Activated naive CD4-positive, alpha-beta T cell treated with anti-CD3 and anti-CD28 coated beads for 36 hours (primary cell): ENCODE measurements around the gene LRRC37A. TPM values are rescaled to one million over a fixed set of nuclear protein-coding genes. Genes with fewer than 3 reads are reported as not detected.
A peak's percentile ranks its signal among the peaks of the same experiment; 100 is the strongest.
"Not testable (repeated sequence)": the region's sequence is repeated elsewhere in the genome, so short reads cannot be mapped to it uniquely, and the experiment has no call there.

ENCODE experiments used
- CTCF ChIA-PET: fragments of 350-600 bp; sonication (Branson Sonifier 250); formaldehyde crosslinking; loops from one replicate; lab custom pipeline; 2021; ENCODE audit warnings: antibody characterized with exemption; lab: Charles Lee
- DNase-seq: peaks from one replicate; pipeline ENCODE4 v3.0.0-alpha.2; 2020
- H3K27ac Mint-ChIP-seq: one replicate; pipeline ENCODE4 v1.8.0; 2021; ENCODE audit warnings: mild to moderate bottlenecking, mixed read lengths
- H3K27me3 Mint-ChIP-seq: one replicate; pipeline ENCODE4 v1.8.0; 2021; ENCODE audit warnings: low read depth, mixed read lengths
- H3K36me3 Mint-ChIP-seq: one replicate; pipeline ENCODE4 v1.8.0; 2021; ENCODE audit warnings: low read depth, mixed read lengths
- H3K4me1 Mint-ChIP-seq: one replicate; pipeline ENCODE4 v1.8.0; 2021; ENCODE audit warnings: low read depth, mixed read lengths
- H3K4me3 Mint-ChIP-seq: one replicate; pipeline ENCODE4 v1.8.0; 2021; ENCODE audit warnings: mild to moderate bottlenecking, moderate library complexity, mixed read lengths
- H3K9me3 Mint-ChIP-seq: one replicate; pipeline ENCODE4 v1.8.0; 2021; ENCODE audit warnings: mixed read lengths
- intact Hi-C: fragments of 100-400 bp; cut with micrococcal nuclease; formaldehyde crosslinking; loops from one replicate; pipeline ENCODE4 v1.15.1; 2023
- total RNA-seq, 2 experiments: library from RNA; stranded (reverse); gene quantifications; one replicate each; pipeline ENCODE4 v1.2.3, GENCODE V29; 2021

Gene LRRC37A
- total RNA-seq, result 1 to 10 TPM; 2.4 to 3.5 TPM

GRCh38 chr17:46294831-46295230 is at the start of gene LRRC37A:
TSS of gene LRRC37A (plus strand) at chr17:46295131. CDS start at chr17:46295134, 3 bp downstream.
- H3K9me3 Mint-ChIP-seq, DNase-seq, H3K36me3 Mint-ChIP-seq, H3K27ac Mint-ChIP-seq, H3K27me3 Mint-ChIP-seq, H3K4me1 Mint-ChIP-seq, H3K4me3 Mint-ChIP-seq, intact Hi-C loops, CTCF ChIA-PET: not testable (repeated sequence)

DNA sequence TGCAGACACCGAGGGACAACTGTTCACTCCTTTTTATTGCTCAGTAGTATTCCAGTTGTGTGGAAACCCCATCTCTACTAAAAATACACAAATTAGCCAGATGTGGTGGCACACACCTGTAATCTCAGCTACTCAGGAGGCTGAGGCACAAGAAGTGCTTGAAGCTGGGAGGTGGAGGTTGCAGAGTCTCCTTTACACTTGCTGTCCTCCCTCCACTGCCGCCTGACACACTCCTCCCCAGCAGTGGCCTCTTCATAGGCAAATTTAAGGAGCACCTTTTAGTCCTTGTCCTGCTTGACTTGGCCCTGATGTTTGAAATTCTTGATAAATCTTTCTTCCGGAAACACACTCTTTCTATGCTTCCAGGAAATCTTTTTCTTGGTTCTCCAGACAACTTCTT is 45.8 kb upstream of the LRRC37A start:
- H3K4me1 Mint-ChIP-seq, DNase-seq, CTCF ChIA-PET, H3K4me3 Mint-ChIP-seq, H3K27ac Mint-ChIP-seq, intact Hi-C loops, H3K9me3 Mint-ChIP-seq, H3K36me3 Mint-ChIP-seq, H3K27me3 Mint-ChIP-seq: not testable (repeated sequence)

GRCh38 chr17:46252804-46253203 is 42.1 kb upstream of the LRRC37A start:
- H3K27me3 Mint-ChIP-seq, intact Hi-C loops, H3K4me3 Mint-ChIP-seq, H3K27ac Mint-ChIP-seq, H3K36me3 Mint-ChIP-seq, DNase-seq, H3K9me3 Mint-ChIP-seq, H3K4me1 Mint-ChIP-seq, CTCF ChIA-PET: not testable (repeated sequence)

- intact Hi-C loops, H3K4me3 Mint-ChIP-seq, H3K36me3 Mint-ChIP-seq, H3K9me3 Mint-ChIP-seq, H3K27me3 Mint-ChIP-seq, H3K4me1 Mint-ChIP-seq, H3K27ac Mint-ChIP-seq: not testable (repeated sequence)
- peak; percentile 94 for DNase-seq
- CTCF ChIA-PET, result interaction anchor here (0.6 kb wide), 1 partner anchor 661 kb away, joined by 4 read pairs; no protein-coding TSS in a partner anchor
Measured at GRCh38 chr17:46253722-46254121, 41.2 kb upstream of the LRRC37A start.

GRCh38 chr17:46254215-46254614 is 40.7 kb upstream of the LRRC37A start:
- DNase-seq, H3K9me3 Mint-ChIP-seq, H3K4me1 Mint-ChIP-seq, H3K4me3 Mint-ChIP-seq, H3K27me3 Mint-ChIP-seq, H3K36me3 Mint-ChIP-seq, H3K27ac Mint-ChIP-seq, intact Hi-C loops: not testable (repeated sequence)
- CTCF ChIA-PET, result interaction anchor here (0.6 kb wide), 1 partner anchor 661 kb away, joined by 4 read pairs; no protein-coding TSS in a partner anchor

- CTCF ChIA-PET, result interaction anchor here (0.7 kb wide), 1 partner anchor 211 kb away, joined by 4 read pairs; no protein-coding TSS in a partner anchor
- H3K36me3 Mint-ChIP-seq, H3K4me3 Mint-ChIP-seq, intact Hi-C loops, DNase-seq, H3K4me1 Mint-ChIP-seq, H3K27me3 Mint-ChIP-seq, H3K9me3 Mint-ChIP-seq, H3K27ac Mint-ChIP-seq: not testable (repeated sequence)
Measured at GRCh38 chr17:46256369-46256768, 38.6 kb upstream of the LRRC37A start.

DNA sequence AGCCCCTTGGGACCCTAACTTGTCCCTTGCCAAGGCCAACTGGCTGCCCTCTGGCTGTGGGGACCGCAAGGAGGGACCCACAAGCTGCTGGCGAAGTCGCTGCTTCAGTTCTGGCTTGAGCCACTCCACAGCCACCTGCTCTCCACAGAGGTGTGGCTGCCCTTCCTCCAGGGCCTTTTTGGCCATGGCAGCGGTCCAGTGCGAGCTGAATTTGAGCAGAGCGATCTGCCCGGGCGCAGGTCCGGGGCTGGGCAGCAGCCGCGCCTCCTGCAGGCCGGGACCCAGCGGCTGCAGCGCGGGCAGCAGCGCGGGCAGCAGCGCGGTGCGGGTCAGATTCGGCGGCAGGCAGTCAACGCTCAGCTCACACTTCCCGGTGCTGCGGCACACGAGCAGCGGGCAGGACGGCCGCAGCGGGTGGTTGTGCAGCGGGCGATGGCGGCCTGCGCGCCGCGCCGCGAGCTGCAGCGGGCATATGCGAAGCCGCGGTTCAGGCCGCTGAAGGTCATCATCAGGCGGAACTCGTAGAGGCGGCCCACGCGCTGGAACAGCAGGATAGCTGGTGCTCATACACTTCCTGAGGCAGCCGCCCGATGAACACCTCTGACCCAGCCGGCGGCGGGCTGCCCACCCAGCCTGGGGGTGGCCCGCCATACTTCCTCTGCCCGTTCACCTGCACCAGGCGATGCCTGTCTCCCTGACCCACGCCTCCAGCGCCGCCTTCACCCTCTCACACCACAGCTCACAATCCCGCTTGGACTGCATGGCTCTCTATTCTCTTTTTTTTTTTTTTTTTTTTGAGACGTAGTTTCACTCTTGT is 34.9 kb upstream of the LRRC37A start:
- DNase-seq, CTCF ChIA-PET, intact Hi-C loops: not testable (repeated sequence)

GRCh38 chr17:46262271-46262670 is 32.7 kb upstream of the LRRC37A start:
- H3K36me3 Mint-ChIP-seq, result no peaks in the 10 kb centered on the region
- no peak overlapping the region for H3K27ac Mint-ChIP-seq
- intact Hi-C loops, result no loop called here
- peaks cover 14% of the 10 kb centered on the region for H3K27me3 Mint-ChIP-seq
- H3K4me3 Mint-ChIP-seq, result no peak overlapping the region
- CTCF ChIA-PET, result interaction anchor here (0.5 to 0.7 kb wide), 2 partner anchors 10 to 673 kb away, joined by 3 read pairs; no protein-coding TSS in a partner anchor
- H3K9me3 Mint-ChIP-seq, result no peaks in the 10 kb centered on the region
- peaks cover 27% of the 10 kb centered on the region for H3K4me1 Mint-ChIP-seq
- DNase-seq, result no peak

More for the DNA sequence above, 34.9 kb upstream of the LRRC37A start:
- not testable (repeated sequence) for H3K9me3 Mint-ChIP-seq, H3K27me3 Mint-ChIP-seq, H3K27ac Mint-ChIP-seq, H3K36me3 Mint-ChIP-seq
- Mint-ChIP-seq H3K4me1 (peaks cover 12% of the 10 kb centered on the region), H3K4me3 (peak overlapping the region; percentile 64)

DNA sequence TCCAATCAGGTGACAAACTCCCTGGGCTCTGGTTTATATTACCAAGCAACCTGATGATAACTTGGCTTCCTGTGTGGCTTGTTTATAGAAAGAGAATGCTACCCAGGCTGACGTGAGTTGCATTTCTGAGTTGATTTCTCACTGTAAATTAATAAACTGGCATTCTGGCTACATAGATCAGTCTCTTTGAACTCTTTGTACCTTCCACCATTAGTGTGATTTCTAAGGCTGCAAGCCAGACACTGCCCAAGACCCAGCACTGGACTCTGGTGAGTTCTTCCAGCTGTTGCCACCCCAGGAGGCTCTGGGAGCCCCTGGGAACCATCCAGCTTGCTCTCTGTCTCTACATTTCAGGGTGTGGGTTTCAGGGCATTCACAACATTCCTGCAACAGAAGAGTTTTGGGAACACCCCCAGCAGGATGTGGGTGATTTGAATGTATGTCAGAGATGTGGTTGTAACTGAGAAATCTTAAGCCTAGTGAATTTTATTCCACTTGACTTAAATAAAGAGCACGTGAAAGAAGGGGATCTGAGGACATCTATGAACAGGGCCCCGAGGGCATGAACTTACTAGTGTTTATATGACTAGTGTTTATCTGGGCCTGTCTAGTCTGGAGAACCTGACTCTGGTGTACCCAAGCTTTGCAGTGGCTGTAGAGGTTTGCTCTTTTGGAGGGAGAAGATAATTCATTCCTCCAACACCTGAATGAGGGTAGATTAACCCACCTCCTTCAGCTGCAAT is 30.3 kb upstream of the LRRC37A start:
- DNase-seq, result peak; percentile 57
- intact Hi-C loops, result no loop called here

DNA sequence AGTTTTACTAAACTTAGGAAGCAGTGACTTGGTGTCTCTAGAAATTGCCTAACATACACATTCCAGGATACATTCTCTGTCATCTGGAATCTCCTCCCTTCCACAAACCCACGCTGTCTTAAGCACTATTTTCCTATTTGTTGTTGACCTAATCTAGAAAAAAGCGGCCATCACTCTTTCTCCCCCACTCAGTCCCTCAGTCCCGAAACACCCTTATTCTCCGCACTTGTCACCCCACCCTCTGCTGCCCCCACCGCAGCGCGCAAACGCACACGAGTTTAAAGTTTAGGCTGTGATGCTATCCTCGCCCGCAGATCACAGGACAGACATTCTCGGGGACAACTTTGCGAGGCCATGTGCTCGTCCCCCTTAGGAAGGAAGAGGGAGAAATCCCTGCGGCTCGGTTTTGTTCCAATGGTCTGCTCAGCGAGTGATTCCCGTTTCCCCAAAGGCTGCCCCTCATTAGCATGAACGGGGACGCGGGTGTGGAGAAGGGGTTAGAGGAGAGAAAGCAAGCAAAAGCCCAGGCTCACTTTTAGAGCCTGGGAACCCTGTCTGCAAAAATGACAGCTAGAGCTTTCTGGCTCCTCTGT is 28.8 kb upstream of the LRRC37A start:
- peak; percentile 41 for DNase-seq

More for the DNA sequence above, 30.3 kb upstream of the LRRC37A start:
- H3K4me3 Mint-ChIP-seq, result peak overlapping the region; percentile 7
- no peak overlapping the region for H3K27ac Mint-ChIP-seq
- H3K36me3 Mint-ChIP-seq, result no peaks in the 10 kb centered on the region
- H3K9me3 Mint-ChIP-seq, result no peaks in the 10 kb centered on the region
- H3K4me1 Mint-ChIP-seq, result peaks cover 33% of the 10 kb centered on the region
- H3K27me3 Mint-ChIP-seq, result peaks cover 23% of the 10 kb centered on the region
- CTCF ChIA-PET, result no interaction called here

GRCh38 chr17:46266656-46267544 is 28.0 kb upstream of the LRRC37A start:
- Mint-ChIP-seq H3K9me3 (no peaks in the 10 kb centered on the region), H3K36me3 (no peaks in the 10 kb centered on the region), H3K27me3 (peaks cover 18% of the 10 kb centered on the region), H3K27ac (no peak overlapping the region), H3K4me1 (peaks cover 28% of the 10 kb centered on the region), H3K4me3 (peak overlapping the region; percentile 83)
- intact Hi-C loops, result no loop called here
- DNase-seq, result peak; percentile 65
- CTCF ChIA-PET, result no interaction called here

More for the DNA sequence above, 28.8 kb upstream of the LRRC37A start:
- intact Hi-C loops, CTCF ChIA-PET, H3K36me3 Mint-ChIP-seq, H3K27ac Mint-ChIP-seq, H3K9me3 Mint-ChIP-seq: not testable (repeated sequence)
- Mint-ChIP-seq H3K27me3 (peaks cover 18% of the 10 kb centered on the region), H3K4me3 (peak overlapping the region; percentile 81), H3K4me1 (peaks cover 28% of the 10 kb centered on the region)
